ENCODE data around the gene UCP3.

Gene UCP3

GRCh38 chr11:73971175-73971719, 37.6 kb downstream of the UCP3 start:
- no peak; the same call in 2 of the 3 replicates for ATAC-seq
- TF ChIP-seq BACH2 (CRISPR knock-in tag; IDR thresholded peaks at IDR 0.05; ENCODE audit: borderline replicate concordance) = no peak
- TF ChIP-seq ISL1 (CRISPR knock-in tag; IDR thresholded peaks at IDR 0.05) = no peak
- no peak for TF ChIP-seq SNAI2 (CRISPR knock-in tag; IDR thresholded peaks at IDR 0.05)
- TF ChIP-seq CSDC2 (CRISPR knock-in tag; IDR thresholded peaks at IDR 0.05) = no peak
- TF ChIP-seq GLIS3 (CRISPR knock-in tag; IDR thresholded peaks at IDR 0.05) = no peak
- TF ChIP-seq PPARA (CRISPR knock-in tag; IDR thresholded peaks at IDR 0.05; ENCODE audit: borderline replicate concordance) = no peak
- no peak for TF ChIP-seq ZC3H10 (CRISPR knock-in tag; IDR thresholded peaks at IDR 0.05)
- no peak for TF ChIP-seq TSHZ2 (CRISPR knock-in tag; IDR thresholded peaks at IDR 0.05)
- no peak for TF ChIP-seq PATZ1 (CRISPR knock-in tag; IDR thresholded peaks at IDR 0.05; ENCODE audit: borderline replicate concordance)
- TF ChIP-seq OSR1 (CRISPR knock-in tag; IDR thresholded peaks at IDR 0.05) = no peak
- TF ChIP-seq TCF4 (CRISPR knock-in tag; IDR thresholded peaks at IDR 0.05; ENCODE audit: borderline replicate concordance) = no peak

- peak; percentile 6; the same call in 2 of the 3 replicates for ATAC-seq
- TF ChIP-seq TCF4 (CRISPR knock-in tag; IDR thresholded peaks at IDR 0.05; ENCODE audit: borderline replicate concordance) = no peak
- TF ChIP-seq OSR1 (CRISPR knock-in tag; IDR thresholded peaks at IDR 0.05) = no peak
- TF ChIP-seq ZNF565 (CRISPR knock-in tag; conservative IDR thresholded peaks at IDR 0.05; ENCODE audit: low read depth) = no peak
- no peak for TF ChIP-seq RARB (CRISPR knock-in tag; IDR thresholded peaks at IDR 0.05)
- no peak for TF ChIP-seq ZFP30 (CRISPR knock-in tag; IDR thresholded peaks at IDR 0.05)
- no peak for TF ChIP-seq POU6F1 (CRISPR knock-in tag; IDR thresholded peaks at IDR 0.05; ENCODE audit: borderline replicate concordance, low read depth)
- no peak for TF ChIP-seq ZFP3 (CRISPR knock-in tag; IDR thresholded peaks at IDR 0.05)
Measured at GRCh38 chr11:73969991-73970800, 38.7 kb downstream of the UCP3 start.

- no peak for ATAC-seq
- TF ChIP-seq PPARA (CRISPR knock-in tag; IDR thresholded peaks at IDR 0.05; ENCODE audit: borderline replicate concordance) (no peak), ZNF565 (CRISPR knock-in tag; conservative IDR thresholded peaks at IDR 0.05; ENCODE audit: low read depth) (no peak), TCF4 (CRISPR knock-in tag; IDR thresholded peaks at IDR 0.05; ENCODE audit: borderline replicate concordance) (no peak), ESRRG (CRISPR knock-in tag; IDR thresholded peaks at IDR 0.05) (no peak)
Measured at GRCh38 chr11:73969091-73969490, 39.8 kb downstream of the UCP3 start.

- no peak for ATAC-seq
- no peak for TF ChIP-seq SNAI2 (CRISPR knock-in tag; IDR thresholded peaks at IDR 0.05)
- no peak for TF ChIP-seq PPARA (CRISPR knock-in tag; IDR thresholded peaks at IDR 0.05; ENCODE audit: borderline replicate concordance)
- TF ChIP-seq ZFP3 (CRISPR knock-in tag; IDR thresholded peaks at IDR 0.05) = no peak
- TF ChIP-seq OSR1 (CRISPR knock-in tag; IDR thresholded peaks at IDR 0.05) = no peak
- TF ChIP-seq ZNF565 (CRISPR knock-in tag; conservative IDR thresholded peaks at IDR 0.05; ENCODE audit: low read depth) = no peak
- TF ChIP-seq RARB (CRISPR knock-in tag; IDR thresholded peaks at IDR 0.05) = no peak
- no peak for TF ChIP-seq TCF4 (CRISPR knock-in tag; IDR thresholded peaks at IDR 0.05; ENCODE audit: borderline replicate concordance)
- no peak for TF ChIP-seq TSHZ2 (CRISPR knock-in tag; IDR thresholded peaks at IDR 0.05)
- no peak for TF ChIP-seq ZNF8 (CRISPR knock-in tag; IDR thresholded peaks at IDR 0.05)
- no peak for TF ChIP-seq ZFP30 (CRISPR knock-in tag; IDR thresholded peaks at IDR 0.05)
- TF ChIP-seq TOX (CRISPR knock-in tag; IDR thresholded peaks at IDR 0.05; ENCODE audit: borderline replicate concordance) = no peak
- TF ChIP-seq ZNF70 (CRISPR knock-in tag; IDR thresholded peaks at IDR 0.05) = no peak
- no peak for TF ChIP-seq BACH2 (CRISPR knock-in tag; IDR thresholded peaks at IDR 0.05; ENCODE audit: borderline replicate concordance)
- no peak for TF ChIP-seq POU6F1 (CRISPR knock-in tag; IDR thresholded peaks at IDR 0.05; ENCODE audit: borderline replicate concordance, low read depth)
- no peak for TF ChIP-seq CSDC2 (CRISPR knock-in tag; IDR thresholded peaks at IDR 0.05)
- no peak for TF ChIP-seq ISL1 (CRISPR knock-in tag; IDR thresholded peaks at IDR 0.05)
Measured at GRCh38 chr11:73968356-73968966, 40.4 kb downstream of the UCP3 start.

Data from SK-N-SH treated with all-trans-retinoic acid at 6 μM for 48 hours (cell line).